Measurements from ENCODE around the gene PITPNC1. TPM values are rescaled to one million over a fixed set of nuclear protein-coding genes. Genes with fewer than 3 reads are reported as not detected.
"Not testable (repeated sequence)": the region's sequence is repeated elsewhere in the genome, so short reads cannot be mapped to it uniquely, and the experiment has no call there.

PITPNC1 gene
- total and polyA plus RNA-seq, 4 donors, result 8.0 to 21.1 (median 15.2) TPM

DNA sequence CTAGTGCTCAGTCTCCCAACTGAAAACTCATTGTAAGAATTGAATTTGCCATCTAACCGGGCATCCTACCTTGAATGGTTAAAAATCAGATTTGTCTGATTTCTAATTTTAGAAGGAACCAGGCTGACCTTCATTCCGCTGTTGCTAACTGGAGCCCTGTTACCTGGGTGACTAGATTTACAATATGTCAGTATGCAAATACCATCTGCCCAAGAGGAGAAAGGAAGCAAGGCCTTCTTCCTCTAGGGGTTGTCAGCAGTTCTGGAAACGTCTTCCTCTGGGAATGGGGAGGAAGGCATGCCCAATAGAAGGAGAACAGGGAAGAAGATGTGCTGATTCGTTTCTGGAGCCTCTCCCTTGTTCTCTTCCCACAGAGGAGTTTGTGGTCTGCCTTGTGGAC lies 137.9 kb downstream of the PITPNC1 start:
- Histone ChIP-seq H3K4me1 (ENCODE audit: control insufficient read depth in 5 of 5, insufficient read depth in 5 of 5, low read length in 5 of 5) (peaks cover 4 to 16% (median 9%) of the 10 kb centered on the region in 5 donors), H3K9me3 (ENCODE audit: control insufficient read depth in 4 of 4, insufficient read depth in 3 of 4, low read length in 3 of 4) (no peaks in the 10 kb centered on the region), H3K36me3 (ENCODE audit: control insufficient read depth in 4 of 4, insufficient read depth in 4 of 4, low read length in 4 of 4) (no peaks in the 10 kb centered on the region), H3K4me3 (no peak overlapping the region), H3K9ac (ENCODE audit: insufficient read depth in 1 of 2, low read length in 2 of 2) (no peak overlapping the region), H3K27me3 (ENCODE audit: control insufficient read depth in 3 of 3, insufficient read depth in 3 of 3, low read length in 2 of 3) (no peaks in the 10 kb centered on the region), H3K27ac (ENCODE audit: low read depth in 1 of 2, low read length in 1 of 2) (peak overlapping the region in 1 of 2 donors; percentile 57)
- ATAC-seq (ENCODE audit: insufficient read depth, low FRiP score) (no peak), DNase-seq (peak in 1 of 3 donors; percentile 14)
- TF ChIP-seq, protein P1, sequence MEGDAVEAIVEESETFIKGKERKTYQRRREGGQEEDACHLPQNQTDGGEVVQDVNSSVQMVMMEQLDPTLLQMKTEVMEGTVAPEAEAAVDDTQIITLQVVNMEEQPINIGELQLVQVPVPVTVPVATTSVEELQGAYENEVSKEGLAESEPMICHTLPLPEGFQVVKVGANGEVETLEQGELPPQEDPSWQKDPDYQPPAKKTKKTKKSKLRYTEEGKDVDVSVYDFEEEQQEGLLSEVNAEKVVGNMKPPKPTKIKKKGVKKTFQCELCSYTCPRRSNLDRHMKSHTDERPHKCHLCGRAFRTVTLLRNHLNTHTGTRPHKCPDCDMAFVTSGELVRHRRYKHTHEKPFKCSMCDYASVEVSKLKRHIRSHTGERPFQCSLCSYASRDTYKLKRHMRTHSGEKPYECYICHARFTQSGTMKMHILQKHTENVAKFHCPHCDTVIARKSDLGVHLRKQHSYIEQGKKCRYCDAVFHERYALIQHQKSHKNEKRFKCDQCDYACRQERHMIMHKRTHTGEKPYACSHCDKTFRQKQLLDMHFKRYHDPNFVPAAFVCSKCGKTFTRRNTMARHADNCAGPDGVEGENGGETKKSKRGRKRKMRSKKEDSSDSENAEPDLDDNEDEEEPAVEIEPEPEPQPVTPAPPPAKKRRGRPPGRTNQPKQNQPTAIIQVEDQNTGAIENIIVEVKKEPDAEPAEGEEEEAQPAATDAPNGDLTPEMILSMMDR (IDR thresholded peaks at IDR 0.05; ENCODE audit: control extremely low read depth, extremely low read depth), result no peak
- WGBS, 2 donors, result 48 to 57% methylated on average over 4 of the region's 4 CpGs

DNA sequence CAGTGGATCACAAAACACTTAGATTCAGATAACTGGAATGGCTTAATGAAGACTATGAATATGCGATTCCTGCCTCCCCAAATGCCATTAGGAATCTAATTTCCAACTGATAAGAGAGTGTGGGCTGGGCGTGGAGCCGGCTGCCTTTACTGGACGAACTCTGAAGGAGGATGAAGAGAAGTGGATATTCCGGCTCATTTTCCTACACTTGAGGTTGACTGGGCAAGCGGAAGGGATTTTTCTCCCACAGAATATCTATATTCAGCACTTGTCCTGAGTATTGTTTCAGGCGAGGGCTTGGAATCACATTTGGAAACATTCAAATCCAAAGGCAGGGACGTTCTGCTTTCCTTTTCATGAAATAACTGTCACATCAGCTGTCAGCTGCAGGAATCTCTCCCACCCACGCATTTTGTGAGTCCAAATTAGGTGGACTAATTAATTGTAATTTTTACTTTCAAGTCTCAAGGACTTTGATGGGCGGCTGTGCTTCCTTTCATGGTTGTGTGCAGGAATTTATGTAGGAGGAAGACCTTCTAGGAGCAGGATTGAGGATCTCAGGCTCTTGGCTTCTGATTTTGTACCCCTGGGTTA lies 138.5 kb downstream of the PITPNC1 start:
- Histone ChIP-seq H3K27ac (ENCODE audit: low read depth in 1 of 2, low read length in 1 of 2) (peak overlapping the region in 1 of 2 donors; percentile 57), H3K9me3 (ENCODE audit: control insufficient read depth in 4 of 4, insufficient read depth in 3 of 4, low read length in 3 of 4) (no peaks in the 10 kb centered on the region), H3K4me3 (no peak overlapping the region), H3K36me3 (ENCODE audit: control insufficient read depth in 4 of 4, insufficient read depth in 4 of 4, low read length in 4 of 4) (no peaks in the 10 kb centered on the region), H3K27me3 (ENCODE audit: control insufficient read depth in 3 of 3, insufficient read depth in 3 of 3, low read length in 2 of 3) (no peaks in the 10 kb centered on the region), H3K4me1 (ENCODE audit: control insufficient read depth in 5 of 5, insufficient read depth in 5 of 5, low read length in 5 of 5) (peaks cover 2 to 21% (median 13%) of the 10 kb centered on the region in 5 donors), H3K9ac (ENCODE audit: insufficient read depth in 1 of 2, low read length in 2 of 2) (no peak overlapping the region)
- DNase-seq (peak in 1 of 3 donors; percentile 21), ATAC-seq (ENCODE audit: insufficient read depth, low FRiP score) (no peak)
- TF ChIP-seq, protein P1 (IDR thresholded peaks at IDR 0.05; ENCODE audit: control extremely low read depth, extremely low read depth), result no peak
- 48 to 72% methylated on average over 10 of the region's 10 CpGs for WGBS, 2 donors

DNA sequence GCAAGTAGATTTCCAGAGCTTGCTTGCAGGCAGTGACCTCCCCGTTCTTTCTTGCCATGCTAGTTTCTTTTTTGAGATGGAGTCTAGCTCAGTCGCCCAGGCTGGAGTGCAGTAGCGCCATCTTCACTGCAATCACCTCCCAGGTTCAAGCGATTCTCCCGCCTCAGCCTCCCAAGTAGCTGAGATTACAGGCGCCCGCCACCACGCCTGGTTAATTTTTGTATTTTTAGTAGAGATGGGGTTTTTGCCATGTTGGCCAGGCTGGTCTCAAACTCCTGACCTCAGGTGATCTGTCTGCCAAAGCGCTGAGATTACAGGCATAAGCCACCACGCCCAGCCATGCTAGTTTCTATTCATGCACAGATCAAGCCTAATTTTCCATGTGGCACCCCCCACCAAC lies 139.5 kb downstream of the PITPNC1 start:
- ATAC-seq (ENCODE audit: insufficient read depth, low FRiP score); H3K36me3 ChIP-seq (ENCODE audit: control insufficient read depth in 4 of 4, insufficient read depth in 4 of 4, low read length in 4 of 4); H3K9me3 ChIP-seq (ENCODE audit: control insufficient read depth in 4 of 4, insufficient read depth in 3 of 4, low read length in 3 of 4); H3K27me3 ChIP-seq (ENCODE audit: control insufficient read depth in 3 of 3, insufficient read depth in 3 of 3, low read length in 2 of 3); H3K27ac ChIP-seq (ENCODE audit: low read depth in 1 of 2, low read length in 1 of 2); DNase-seq; H3K4me3 ChIP-seq; H3K9ac ChIP-seq (ENCODE audit: insufficient read depth in 1 of 2, low read length in 2 of 2): not testable (repeated sequence)
- H3K4me1 ChIP-seq (ENCODE audit: control insufficient read depth in 5 of 5, insufficient read depth in 5 of 5, low read length in 5 of 5), result peaks cover 3 to 25% (median 13%) of the 10 kb centered on the region in 5 donors
- WGBS, 2 donors, result 98% methylated on average over 10 of the region's 10 CpGs

DNA sequence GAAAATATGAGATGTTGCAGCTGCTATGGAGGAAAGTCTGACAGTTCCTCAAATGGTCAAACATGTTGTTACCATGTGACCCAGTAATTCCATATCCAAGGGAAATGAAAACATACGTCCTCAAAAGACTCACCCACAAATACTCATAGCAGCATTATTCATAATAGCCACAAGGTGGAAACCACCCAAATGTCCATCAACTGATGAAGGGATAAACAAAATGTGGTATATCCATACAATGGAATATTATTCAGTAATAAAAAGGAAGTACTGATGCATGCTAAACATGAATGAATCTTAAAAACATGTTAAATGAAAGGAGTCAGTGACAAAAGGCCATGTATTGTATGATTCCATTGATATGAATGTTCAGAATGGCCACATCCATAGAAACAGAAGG lies 140.2 kb downstream of the PITPNC1 start:
- DNase-seq (no peak), ATAC-seq (ENCODE audit: insufficient read depth, low FRiP score) (no peak)
- Histone ChIP-seq H3K9ac (ENCODE audit: insufficient read depth in 1 of 2, low read length in 2 of 2) (no peak overlapping the region), H3K36me3 (ENCODE audit: control insufficient read depth in 4 of 4, insufficient read depth in 4 of 4, low read length in 4 of 4) (no peaks in the 10 kb centered on the region), H3K9me3 (ENCODE audit: control insufficient read depth in 4 of 4, insufficient read depth in 3 of 4, low read length in 3 of 4) (no peaks in the 10 kb centered on the region), H3K4me3 (no peak overlapping the region), H3K27me3 (ENCODE audit: control insufficient read depth in 3 of 3, insufficient read depth in 3 of 3, low read length in 2 of 3) (no peaks in the 10 kb centered on the region), H3K27ac (ENCODE audit: low read depth in 1 of 2, low read length in 1 of 2) (no peak overlapping the region), H3K4me1 (ENCODE audit: control insufficient read depth in 5 of 5, insufficient read depth in 5 of 5, low read length in 5 of 5) (peaks cover 3 to 25% (median 13%) of the 10 kb centered on the region in 5 donors)
- TF ChIP-seq, protein P1 (IDR thresholded peaks at IDR 0.05; ENCODE audit: control extremely low read depth, extremely low read depth), result no peak
- WGBS, 2 donors, result 58 to 63% methylated on average over 1 of the region's 1 CpG

Data from lung (tissue), 12 donors.